K562 (cell line): ENCODE data around the gene PBRM1. TPM values are rescaled to one million over a fixed set of nuclear protein-coding genes. Genes with fewer than 3 reads are reported as not detected.

Experiments used
- ATAC-seq: fragments of 200-7000 bp; cut with Tn5 transposase; 3 replicates; pipeline ENCODE4 v1.9.1; 2020; ENCODE audit warnings: moderate library complexity
- BruUV-seq: library from RNA; stranded (reverse); fragments of 400-500 nt; replicated peaks from 2 replicates; lab custom pipeline; 2021; lab: Mats Ljungman, UMichigan
- CTCF ChIA-PET: fragments of 300-600 bp; formaldehyde crosslinking; extraction: SDS; loops from one replicate; lab custom pipeline; 2021; ENCODE audit warnings: low intra/inter-chr PET ratio; lab: Yijun Ruan, JAX
- POLR2A ChIA-PET: fragments of 300-600, 350-650 bp; sonication (Branson Sonifier 250); formaldehyde crosslinking; extraction: SDS; loops from one replicate; lab custom pipeline; 2021; ENCODE audit warnings: antibody characterized with exemption, inconsistent platforms; lab: Yijun Ruan, JAX
- DNase-seq, 4 experiments: peaks; one replicate each; pipeline versions ENCODE4 v3.0.0 to v3.0.0-alpha.2; 2011 to 2018; ENCODE audit warnings: low spot score in 3 of 4, mixed read lengths in 3 of 4; ENCODE audit errors: extremely low read depth in 1 of 4
- FAIRE-seq: peaks from 2 replicates; lab custom pipeline; 2011; peaks lifted over from hg19 to GRCh38; lab: Jason Lieb, UNC
- H2AFZ ChIP-seq: 2 replicates; pipeline ENCODE4 v1.6.0; 2011; ENCODE audit warnings: low read depth, low read length, control low read depth, inconsistent platforms
- H3K27ac ChIP-seq: fragments of 200-600 bp; 3 replicates; pipeline ENCODE4 v1.8.0; 2011; ENCODE audit warnings: low read depth, mild to moderate bottlenecking, control low read depth, inconsistent platforms, low read length, moderate library complexity, mixed read lengths; ENCODE audit errors: extremely low read depth
- H3K27me3 ChIP-seq, 2 experiments: fragments of 300-600 bp in 1 of 2; 2 replicates in 1 of 2; 3 replicates in 1 of 2; pipeline versions ENCODE4 v1.6.0 to v1.8.0; 2011; ENCODE audit warnings: inconsistent platforms in 2 of 2, low read length in 2 of 2, mild to moderate bottlenecking in 1 of 2, mixed read lengths in 1 of 2, moderate library complexity in 1 of 2; ENCODE audit not compliant: control insufficient read depth in 2 of 2, insufficient read depth in 2 of 2
- H3K36me3 ChIP-seq: fragments of 300-600 bp; 3 replicates; pipeline ENCODE4 v1.8.0; 2011; ENCODE audit warnings: mild to moderate bottlenecking, low read length, inconsistent platforms; ENCODE audit not compliant: control insufficient read depth, insufficient read depth
- H3K4me1 ChIP-seq, 2 experiments: fragments of 200-600 bp in 1 of 2; replicated peaks in 1 of 2; 2 replicates in 1 of 2; 3 replicates in 1 of 2; pipeline versions ENCODE4 v1.5.1 to v1.8.0; 2011; ENCODE audit warnings: inconsistent platforms in 2 of 2, low read length in 2 of 2, mild to moderate bottlenecking in 1 of 2, mixed read lengths in 1 of 2, moderate library complexity in 1 of 2; ENCODE audit not compliant: control insufficient read depth in 2 of 2, insufficient read depth in 2 of 2
- H3K4me2 ChIP-seq: 2 replicates; pipeline ENCODE4 v1.6.1; 2011; ENCODE audit warnings: low read length, control low read depth, inconsistent platforms, mixed read lengths; ENCODE audit not compliant: insufficient read depth
- H3K4me3 ChIP-seq: fragments of 200-600 bp; sonication (generic), shearing (Covaris generic); 2 replicates; pipeline ENCODE4 v1.5.1; 2016; ENCODE audit warnings: control low read depth, inconsistent platforms
- H3K79me2 ChIP-seq: fragments of 200-600 bp; 3 replicates; pipeline ENCODE4 v1.8.0; 2011; ENCODE audit warnings: low read length, inconsistent platforms; ENCODE audit not compliant: control insufficient read depth, insufficient read depth
- H3K9ac ChIP-seq, 2 experiments: 2 replicates each; pipeline versions ENCODE4 v1.6.0 to v1.6.1; 2011; ENCODE audit warnings: low read depth in 2 of 2, low read length in 2 of 2, control low read depth in 1 of 2, inconsistent platforms in 1 of 2, mild to moderate bottlenecking in 1 of 2, mixed read lengths in 1 of 2; ENCODE audit not compliant: insufficient read depth in 1 of 2
- H3K9me1 ChIP-seq: one replicate; pipeline ENCODE4 v1.6.0; 2011; ENCODE audit warnings: inconsistent platforms, mild to moderate bottlenecking, low read length, moderate library complexity; ENCODE audit not compliant: control insufficient read depth, insufficient read depth
- H3K9me3 ChIP-seq: replicated peaks from 2 replicates; pipeline ENCODE4 v1.5.1; 2011; ENCODE audit warnings: low read depth, low read length, inconsistent platforms; ENCODE audit not compliant: control insufficient read depth, insufficient read depth
- H4K20me1 ChIP-seq: replicated peaks from 2 replicates; pipeline ENCODE4 v1.6.1; 2011; ENCODE audit warnings: low read length, inconsistent platforms, mixed read lengths; ENCODE audit not compliant: control insufficient read depth, insufficient read depth
- BRD9 ChIP-seq: fragments of 450-650 bp; IDR thresholded peaks from 2 replicates; pipeline ENCODE4 v1.6.1; 2018; ENCODE audit warnings: low read depth; ENCODE audit not compliant: partially characterized antibody
- CBX3 ChIP-seq, 2 experiments: IDR thresholded peaks; 1 replicate in 1 of 2; 2 replicates in 1 of 2; pipeline ENCODE4 v1.6.1; 2012; ENCODE audit warnings: inconsistent platforms in 2 of 2, low read length in 2 of 2, borderline replicate concordance in 1 of 2, control low read depth in 1 of 2
- CHD1 ChIP-seq: fragments of 200-600 bp; sonication (generic); IDR thresholded peaks from one replicate; pipeline ENCODE4 v1.6.1; 2012; ENCODE audit warnings: mild to moderate bottlenecking, moderate library complexity, low read length, inconsistent platforms
- COPS2 ChIP-seq: fragments of 450-650 bp; conservative IDR thresholded peaks from 2 replicates; pipeline ENCODE4 v1.6.1; 2016; ENCODE audit warnings: mild to moderate bottlenecking, moderate library complexity
- GABPB2 ChIP-seq: fragments of 250-450 bp; sonication (Bioruptor Pico); conservative IDR thresholded peaks from 2 replicates; pipeline ENCODE4 v1.5.1; 2021; ENCODE audit warnings: mild to moderate bottlenecking
- MCM2 ChIP-seq: fragments of 450-650 bp; IDR thresholded peaks from 2 replicates; pipeline ENCODE4 v1.6.1; 2017; ENCODE audit warnings: low read depth, mild to moderate bottlenecking
- NFIC ChIP-seq: fragments of 450-650 bp; IDR thresholded peaks from 2 replicates; pipeline ENCODE4 v1.6.1; 2017; ENCODE audit warnings: mild to moderate bottlenecking, inconsistent platforms
- PCBP2 ChIP-seq: fragments of 200-400 bp; formaldehyde crosslinking; IDR thresholded peaks from 2 replicates; pipeline ENCODE4 v1.6.1; 2018; ENCODE audit warnings: low read length, low read depth, mild to moderate bottlenecking, moderate library complexity; ENCODE audit not compliant: poor library complexity, severe bottlenecking
- SIRT6 ChIP-seq: IDR thresholded peaks from one replicate; pipeline ENCODE4 v1.6.1; 2012; ENCODE audit warnings: low read depth, mild to moderate bottlenecking, control low read depth, inconsistent platforms, low read length, moderate library complexity
- SMAD4 ChIP-seq: fragments of 250-450 bp; sonication (Bioruptor Pico); conservative IDR thresholded peaks from 2 replicates; pipeline ENCODE4 v1.8.0; 2021; ENCODE audit warnings: inconsistent platforms, mild to moderate bottlenecking, moderate library complexity
- TAF7 ChIP-seq: fragments of 450-650 bp; IDR thresholded peaks from 2 replicates; pipeline ENCODE4 v1.6.1; 2016; ENCODE audit warnings: missing genetic modification characterization, missing compliant biosample characterization
- ZNF217 ChIP-seq: sonication (generic); formaldehyde crosslinking; IDR thresholded peaks from 2 replicates; pipeline ENCODE4 v1.8.0; 2022; ENCODE audit warnings: mild to moderate bottlenecking, missing genetic modification reagents
- ZNF274 ChIP-seq: IDR thresholded peaks from 2 replicates; pipeline ENCODE4 v1.6.1; 2011; ENCODE audit warnings: low read depth, mild to moderate bottlenecking, low read length, moderate library complexity, borderline replicate concordance
- ZNF324 ChIP-seq: fragments of 250-450 bp; sonication (Bioruptor Pico); IDR thresholded peaks from 2 replicates; pipeline ENCODE4 v1.4.0; 2020; ENCODE audit warnings: mild to moderate bottlenecking
- ZNF766 ChIP-seq: fragments of 200-800 bp; sonication (Bioruptor generic); conservative IDR thresholded peaks from 2 replicates; pipeline ENCODE4 v1.6.1; 2016; ENCODE audit warnings: missing genetic modification characterization, missing compliant biosample characterization
- WGBS: fragments of 100-300 bp; shearing (Covaris generic); methylation state at CpG from one replicate; pipeline ENCODE4 v1.1.6; 2016; ENCODE audit warnings: low coverage, mixed read lengths; ENCODE audit not compliant: insufficient coverage; ENCODE audit errors: missing lambda C conversion rate; 5-methylcytosine and 5-hydroxymethylcytosine counted together
- in situ Hi-C: fragments of 300-500 bp; cut with MboI; formaldehyde crosslinking; loops from 4 replicates; pipeline ENCODE4 v1.15.0; 2018; ENCODE audit warnings: inconsistent platforms, mixed read lengths
- intact Hi-C: fragments of 100-400 bp; cut with micrococcal nuclease; formaldehyde crosslinking; loops from 2 replicates; pipeline ENCODE4 v1.14.2; 2022
- polyA plus RNA-seq, 8 experiments: library from polyadenylated mRNA; depleted of rRNA in 4 of 8; stranded (reverse) in 5 of 8; unstranded in 3 of 8; fragments of >200 nt; fragmentation: Nextera tagmentation in 2 of 8; fragmentation: Illumina TruSeq in 1 of 8; extraction: Ambion mirVana in 2 of 8; extraction: Trizol in 1 of 8; gene quantifications; 2 replicates each; pipeline versions ENCODE4 v1.2.1 to v1.2.3, GENCODE V29; 2011 to 2014; ENCODE audit warnings: inconsistent platforms in 1 of 8, missing spikeins in 1 of 8
- total RNA-seq, 7 experiments: library from RNA; depleted of rRNA in 6 of 7; stranded (reverse); fragments of >200 nt in 6 of 7; fragmentation: Illumina TruSeq in 2 of 7; extraction: Trizol in 2 of 7; gene quantifications; 2 replicates each; pipeline versions ENCODE4 v1.2.1 to v1.2.3, GENCODE V29; 2011 to 2021; ENCODE audit warnings: low replicate concordance in 1 of 7
- TF ChIP-seq, protein P1 (sequence below), 3 experiments: IDR thresholded peaks in 2 of 3; conservative IDR thresholded peaks in 1 of 3; 2 replicates each; pipeline ENCODE4 v1.5.1; 2011 to 2012; ENCODE audit warnings: low read length in 3 of 3, mild to moderate bottlenecking in 3 of 3, control low read depth in 2 of 3, improper control_type of control experiment in 1 of 3, inconsistent platforms in 1 of 3, low read depth in 1 of 3, mixed read lengths in 1 of 3, moderate library complexity in 1 of 3; ENCODE audit not compliant: insufficient read depth in 2 of 3
- TF ChIP-seq, protein P2 (sequence below): IDR thresholded peaks from 2 replicates; pipeline ENCODE4 v1.6.1; 2011; ENCODE audit not compliant: insufficient read length; ENCODE audit errors: extremely low read depth
- TF ChIP-seq, protein P3 (sequence below), 3 experiments: fragments of 200-800 bp in 1 of 3; sonication (Bioruptor generic) in 1 of 3; sonication (generic) in 1 of 3; formaldehyde crosslinking in 1 of 3; IDR thresholded peaks; 2 replicates each; pipeline versions ENCODE4 v1.6.1 to v1.8.0; 2016 to 2022; ENCODE audit warnings: mild to moderate bottlenecking in 2 of 3, missing compliant biosample characterization in 2 of 3, missing genetic modification characterization in 2 of 3, missing genetic modification reagents in 1 of 3

Gene PBRM1
- total and polyA plus RNA-seq, 9 of the 15 experiments (the other 6 are each of a cell fraction or from before 2014, with no cell fraction given) = 3.9 to 31.8 (median 19.0) TPM

DNA sequence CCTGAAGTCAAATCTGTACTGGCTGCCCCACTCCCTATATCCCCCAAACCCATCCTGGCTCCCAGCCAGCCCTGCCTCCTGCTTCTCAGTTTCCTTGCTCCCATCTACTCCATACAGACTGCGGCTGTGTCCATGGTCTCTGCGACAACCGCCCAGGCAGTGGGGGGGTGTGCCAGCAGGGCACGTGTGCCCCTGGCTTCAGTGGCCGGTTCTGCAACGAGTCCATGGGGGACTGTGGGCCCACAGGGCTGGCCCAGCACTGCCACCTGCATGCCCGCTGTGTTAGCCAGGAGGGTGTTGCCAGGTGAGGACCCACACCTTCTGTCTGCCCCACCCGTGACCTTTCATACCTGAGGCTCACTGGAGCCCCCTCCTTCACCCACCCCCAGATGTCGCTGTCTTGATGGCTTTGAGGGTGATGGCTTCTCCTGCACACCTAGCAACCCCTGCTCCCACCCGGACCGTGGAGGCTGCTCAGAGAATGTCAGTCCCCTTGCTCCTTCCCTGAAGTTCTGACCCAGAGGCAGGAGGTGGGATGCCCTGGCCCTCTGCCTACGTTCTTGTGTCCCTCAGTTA lies 175.9 kb downstream of the PBRM1 start:
- Histone ChIP-seq H3K36me3 (no peaks in the 10 kb centered on the region), H4K20me1 (no peaks in the 10 kb centered on the region), H3K9me1 (no peaks in the 10 kb centered on the region), H3K4me1 (peaks cover 0 to 36% of the 10 kb centered on the region in 2 experiments; a peak in 2 of 5 replicates), H3K27me3 (peaks cover 0 to 37% of the 10 kb centered on the region in 2 experiments; a peak in 2 of 5 replicates), H3K79me2 (no peaks in the 10 kb centered on the region), H3K9me3 (no peaks in the 10 kb centered on the region), H3K4me3 (no peak overlapping the region), H3K4me2 (no peak overlapping the region), H3K27ac (no peak overlapping the region), H2AFZ (no peak overlapping the region), H3K9ac (no peak overlapping the region)
- POLR2A ChIA-PET = no interaction called here
- FAIRE-seq (no peak), ATAC-seq (0 out of 3 replicates have a peak, but pooled peaks have one; percentile 19), DNase-seq (no peak)
- BruUV-seq = no TSS peak
- CTCF ChIA-PET = no interaction called here
- in situ Hi-C loops = no loop called here
- 15% methylated on average over 10 of the region's 12 CpGs for WGBS
- intact Hi-C loops = no loop called here
- TF ChIP-seq SIRT6 (no peak), COPS2 (no peak), ZNF324 (CRISPR knock-in tag) (no peak), GABPB2 (no peak), ZNF217 (CRISPR knock-in tag) (no peak), SMAD4 (CRISPR knock-in tag) (no peak), NFIC (peak; percentile 48), TAF7 (tag) (no peak), MCM2 (no peak), BRD9 (no peak), CBX3 (IDR thresholded peaks at IDR 0.05; ENCODE audit: borderline replicate concordance in 1 of 2, low read length in 2 of 2) (no peak), CHD1 (no peak), ZNF766 (CRISPR knock-in tag) (no peak), ZNF274 (no peak), PCBP2 (no peak)
- TF ChIP-seq, protein P1, sequence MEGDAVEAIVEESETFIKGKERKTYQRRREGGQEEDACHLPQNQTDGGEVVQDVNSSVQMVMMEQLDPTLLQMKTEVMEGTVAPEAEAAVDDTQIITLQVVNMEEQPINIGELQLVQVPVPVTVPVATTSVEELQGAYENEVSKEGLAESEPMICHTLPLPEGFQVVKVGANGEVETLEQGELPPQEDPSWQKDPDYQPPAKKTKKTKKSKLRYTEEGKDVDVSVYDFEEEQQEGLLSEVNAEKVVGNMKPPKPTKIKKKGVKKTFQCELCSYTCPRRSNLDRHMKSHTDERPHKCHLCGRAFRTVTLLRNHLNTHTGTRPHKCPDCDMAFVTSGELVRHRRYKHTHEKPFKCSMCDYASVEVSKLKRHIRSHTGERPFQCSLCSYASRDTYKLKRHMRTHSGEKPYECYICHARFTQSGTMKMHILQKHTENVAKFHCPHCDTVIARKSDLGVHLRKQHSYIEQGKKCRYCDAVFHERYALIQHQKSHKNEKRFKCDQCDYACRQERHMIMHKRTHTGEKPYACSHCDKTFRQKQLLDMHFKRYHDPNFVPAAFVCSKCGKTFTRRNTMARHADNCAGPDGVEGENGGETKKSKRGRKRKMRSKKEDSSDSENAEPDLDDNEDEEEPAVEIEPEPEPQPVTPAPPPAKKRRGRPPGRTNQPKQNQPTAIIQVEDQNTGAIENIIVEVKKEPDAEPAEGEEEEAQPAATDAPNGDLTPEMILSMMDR (IDR thresholded peaks at IDR 0.05 in 2 of 3, conservative IDR thresholded peaks at IDR 0.05 in 1 of 3; ENCODE audit: insufficient read depth in 2 of 3, low read depth in 1 of 3, low read length in 3 of 3) = peak; percentile 17 to 31 (median 28); a peak in 3 of 6 replicates
- TF ChIP-seq, protein P2, sequence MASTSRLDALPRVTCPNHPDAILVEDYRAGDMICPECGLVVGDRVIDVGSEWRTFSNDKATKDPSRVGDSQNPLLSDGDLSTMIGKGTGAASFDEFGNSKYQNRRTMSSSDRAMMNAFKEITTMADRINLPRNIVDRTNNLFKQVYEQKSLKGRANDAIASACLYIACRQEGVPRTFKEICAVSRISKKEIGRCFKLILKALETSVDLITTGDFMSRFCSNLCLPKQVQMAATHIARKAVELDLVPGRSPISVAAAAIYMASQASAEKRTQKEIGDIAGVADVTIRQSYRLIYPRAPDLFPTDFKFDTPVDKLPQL = no peak
- TF ChIP-seq, protein P3, sequence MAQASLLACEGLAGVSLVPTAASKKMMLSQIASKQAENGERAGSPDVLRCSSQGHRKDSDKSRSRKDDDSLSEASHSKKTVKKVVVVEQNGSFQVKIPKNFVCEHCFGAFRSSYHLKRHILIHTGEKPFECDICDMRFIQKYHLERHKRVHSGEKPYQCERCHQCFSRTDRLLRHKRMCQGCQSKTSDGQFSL (CRISPR knock-in tag; IDR thresholded peaks at IDR 0.05) = peak; percentile 71
- TF ChIP-seq, protein P3 (tag; IDR thresholded peaks at IDR 0.05) = no peak
